Testis (tissue), 3 donors: ENCODE measurements around the gene CAMTA2. TPM values are rescaled to one million over a fixed set of nuclear protein-coding genes. Genes with fewer than 3 reads are reported as not detected.

Experiments
- DNase-seq: peaks from one replicate; pipeline ENCODE4 v3.0.0-alpha.2; 2019
- H3K27ac ChIP-seq, 2 donors: fragments of 200-600 bp; sonication (generic); one replicate each; pipeline ENCODE4 v1.5.1; 2019
- H3K27me3 ChIP-seq: fragments of 200-600 bp; sonication (generic); one replicate; pipeline ENCODE4 v1.5.1; 2019
- H3K36me3 ChIP-seq: fragments of 200-600 bp; sonication (generic); one replicate; pipeline ENCODE4 v1.5.1; 2017; ENCODE audit warnings: low read depth; ENCODE audit errors: missing control alignments
- H3K4me1 ChIP-seq: fragments of 200-600 bp; sonication (generic); one replicate; pipeline ENCODE4 v1.5.1; 2019
- H3K4me3 ChIP-seq, 2 donors: fragments of 200-600 bp; sonication (generic); one replicate each; pipeline ENCODE4 v1.5.1; 2017 to 2019
- H3K9me3 ChIP-seq: fragments of 200-600 bp; sonication (generic); one replicate; pipeline ENCODE4 v1.5.1; 2017
- POLR2A ChIP-seq: fragments of 450-650 bp; IDR thresholded peaks from one replicate; pipeline ENCODE4 v1.6.1; 2017; ENCODE audit warnings: antibody characterized with exemption, mild to moderate bottlenecking, moderate library complexity
- WGBS, 2 donors: methylation state at CpG; one replicate each; pipeline ENCODE4 v1.1.5; 2018; 5-methylcytosine and 5-hydroxymethylcytosine counted together
- intact Hi-C: fragments of 100-400 bp; cut with DNase I; formaldehyde crosslinking; loops from one replicate; pipeline ENCODE4 v1.15.1; 2023; ENCODE audit warnings: low total_unique reads
- polyA plus RNA-seq: library from polyadenylated mRNA; stranded (reverse); fragments of 350-450 nt; fragmentation: Illumina TruSeq; extraction: RNeasy Lipid Tissue Mini Kit (QIAGEN cat#74804); gene quantifications from one replicate; pipeline ENCODE4 v1.2.3, GENCODE V29; 2014; ENCODE audit warnings: low read depth, low replicate concordance; ENCODE audit not compliant: insufficient read depth
- total RNA-seq, 2 donors: library from RNA; depleted of rRNA; stranded (reverse); fragments of >200 nt; gene quantifications; one replicate each; pipeline ENCODE4 v1.2.3, GENCODE V29; 2016
- TF ChIP-seq, protein P1 (sequence below), 3 experiments: fragments of 450-650 bp in 2 of 3; fragments of 200-600 bp in 1 of 3; sonication (generic) in 1 of 3; IDR thresholded peaks; one replicate each; pipeline ENCODE4 v1.5.1; 2016 to 2019; ENCODE audit warnings: antibody characterized with exemption in 3 of 3, mild to moderate bottlenecking in 2 of 3, moderate library complexity in 1 of 3

The CAMTA2 gene
- total and polyA plus RNA-seq, 3 donors from 2014 or later = 22.4 to 59.3 (median 51.3) TPM

DNA sequence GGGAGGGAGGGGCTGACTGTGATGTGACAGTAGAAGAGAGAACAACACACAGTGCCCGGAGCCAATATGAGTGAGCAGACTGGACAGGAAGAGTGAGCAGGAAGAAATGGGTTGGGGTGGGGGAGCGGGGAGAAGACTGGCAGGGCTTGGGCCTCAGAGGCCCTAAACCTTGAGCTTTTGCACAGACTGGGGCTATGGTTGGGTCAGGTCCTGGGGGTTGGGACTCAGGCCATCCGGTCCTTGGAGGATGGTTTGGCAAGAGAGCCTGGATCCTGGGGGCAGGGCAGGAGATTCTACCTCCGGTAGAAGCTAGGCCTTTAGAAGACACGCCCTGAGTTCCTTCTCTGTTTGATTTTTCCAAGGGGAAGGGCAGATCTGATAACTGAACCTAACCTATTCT lies 1.1 kb downstream of the CAMTA2 start:
- TF ChIP-seq, protein P1, sequence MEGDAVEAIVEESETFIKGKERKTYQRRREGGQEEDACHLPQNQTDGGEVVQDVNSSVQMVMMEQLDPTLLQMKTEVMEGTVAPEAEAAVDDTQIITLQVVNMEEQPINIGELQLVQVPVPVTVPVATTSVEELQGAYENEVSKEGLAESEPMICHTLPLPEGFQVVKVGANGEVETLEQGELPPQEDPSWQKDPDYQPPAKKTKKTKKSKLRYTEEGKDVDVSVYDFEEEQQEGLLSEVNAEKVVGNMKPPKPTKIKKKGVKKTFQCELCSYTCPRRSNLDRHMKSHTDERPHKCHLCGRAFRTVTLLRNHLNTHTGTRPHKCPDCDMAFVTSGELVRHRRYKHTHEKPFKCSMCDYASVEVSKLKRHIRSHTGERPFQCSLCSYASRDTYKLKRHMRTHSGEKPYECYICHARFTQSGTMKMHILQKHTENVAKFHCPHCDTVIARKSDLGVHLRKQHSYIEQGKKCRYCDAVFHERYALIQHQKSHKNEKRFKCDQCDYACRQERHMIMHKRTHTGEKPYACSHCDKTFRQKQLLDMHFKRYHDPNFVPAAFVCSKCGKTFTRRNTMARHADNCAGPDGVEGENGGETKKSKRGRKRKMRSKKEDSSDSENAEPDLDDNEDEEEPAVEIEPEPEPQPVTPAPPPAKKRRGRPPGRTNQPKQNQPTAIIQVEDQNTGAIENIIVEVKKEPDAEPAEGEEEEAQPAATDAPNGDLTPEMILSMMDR (IDR thresholded peaks at IDR 0.05) = no peak
- no peak for TF ChIP-seq POLR2A
- Histone ChIP-seq H3K27me3 (no peaks in the 10 kb centered on the region), H3K4me3 (peak overlapping the region; percentile 79 to 84), H3K4me1 (peaks cover 20% of the 10 kb centered on the region), H3K9me3 (no peaks in the 10 kb centered on the region), H3K36me3 (no peaks in the 10 kb centered on the region), H3K27ac (peak overlapping the region; percentile 91 to 96)
- DNase-seq = no peak
- WGBS, 2 donors = 30 to 31% methylated on average over 5 of the region's 5 CpGs
- intact Hi-C loops = no loop called here

DNA sequence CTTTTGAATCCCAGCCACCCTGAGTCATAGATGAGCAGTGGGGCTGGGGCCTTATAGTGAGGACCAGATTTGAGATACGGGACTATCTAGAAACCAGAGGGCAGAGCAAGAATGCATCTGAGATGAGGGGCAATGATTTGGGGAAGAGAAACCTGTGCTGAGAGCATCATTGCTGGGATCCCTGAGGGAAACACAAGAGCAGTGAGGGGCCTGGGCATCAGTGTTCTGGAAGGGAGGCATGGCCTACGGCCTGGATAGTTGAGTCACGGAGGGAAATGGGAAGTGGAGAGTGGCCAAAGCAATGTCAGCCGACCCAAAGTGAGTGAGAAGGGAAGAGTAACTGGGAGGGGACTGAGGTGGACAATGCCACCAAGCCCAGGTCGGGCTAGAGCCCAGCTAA lies 5.2 kb downstream of the CAMTA2 start:
- DNase-seq = no peak
- peaks cover 11% of the 10 kb centered on the region for H3K4me1 ChIP-seq
- H3K27me3 ChIP-seq = no peaks in the 10 kb centered on the region
- WGBS, 2 donors = 63 to 82% methylated on average over 5 of the region's 5 CpGs
- no peak for TF ChIP-seq POLR2A
- TF ChIP-seq, protein P1 (IDR thresholded peaks at IDR 0.05) = no peak
- intact Hi-C loops = loop anchor here (5.0 kb wide), 1 partner anchor 80 kb away; no protein-coding TSS in a partner anchor
- no peaks in the 10 kb centered on the region for H3K9me3 ChIP-seq
- H3K36me3 ChIP-seq = no peaks in the 10 kb centered on the region
- H3K27ac ChIP-seq = no peak overlapping the region
- no peak overlapping the region for H3K4me3 ChIP-seq

DNA sequence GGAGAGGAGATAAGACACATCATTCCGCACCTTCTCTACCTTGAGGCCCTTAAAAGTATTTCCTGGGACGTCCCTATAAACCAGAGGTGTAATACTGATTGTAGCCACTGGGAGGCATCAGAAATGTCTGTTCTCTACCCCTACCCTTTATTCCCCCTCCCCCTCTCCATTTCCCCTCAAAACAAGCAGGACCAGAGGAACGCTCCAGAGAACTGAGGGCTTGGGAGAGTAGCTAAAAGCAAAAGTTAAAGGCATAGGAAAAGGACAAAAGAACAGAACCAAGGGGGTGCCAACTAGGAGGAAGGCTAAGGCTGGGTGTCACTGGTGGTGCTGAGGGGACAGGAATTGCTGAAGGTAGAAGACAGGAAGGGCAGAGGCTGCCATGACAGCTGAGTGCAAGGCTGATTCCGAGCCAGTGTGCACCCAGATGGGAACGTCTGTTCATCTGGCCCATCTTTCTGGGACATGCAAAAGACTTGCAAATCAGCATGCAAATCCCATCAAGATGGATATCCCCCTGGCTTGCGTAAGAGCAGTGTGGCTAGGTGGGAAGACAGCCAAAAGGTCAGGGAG lies 6.7 kb downstream of the CAMTA2 start:
- intact Hi-C loops = loop anchor here (5.0 kb wide), 1 partner anchor 82 kb away; no protein-coding TSS in a partner anchor
- no peak for DNase-seq

DNA sequence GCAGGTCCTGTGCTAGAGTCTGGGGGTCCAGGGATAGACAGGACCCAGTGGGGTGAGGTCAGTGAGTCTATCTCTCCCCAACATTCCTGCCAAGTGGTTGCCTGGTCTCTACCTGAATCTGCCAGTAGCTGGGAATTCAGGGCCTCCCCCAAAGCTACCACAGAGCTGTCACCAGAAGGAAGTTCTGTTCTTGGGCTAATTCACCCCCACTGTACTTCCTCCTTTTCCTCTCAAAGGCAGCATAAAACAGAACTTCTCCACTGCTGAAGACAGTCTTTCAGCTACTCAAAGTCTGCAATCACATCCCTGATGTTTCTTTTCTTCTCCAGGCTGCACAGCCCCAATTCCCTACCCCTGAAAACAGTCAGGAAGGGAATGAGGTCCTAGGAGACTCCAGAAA lies 8.7 kb downstream of the CAMTA2 start:
- H3K4me1 ChIP-seq = no peaks in the 10 kb centered on the region
- H3K9me3 ChIP-seq = no peaks in the 10 kb centered on the region
- H3K4me3 ChIP-seq = no peak overlapping the region
- intact Hi-C loops = no loop called here
- H3K27me3 ChIP-seq = no peaks in the 10 kb centered on the region
- TF ChIP-seq, protein P1 (IDR thresholded peaks at IDR 0.05) = no peak
- no peak for TF ChIP-seq POLR2A
- no peaks in the 10 kb centered on the region for H3K36me3 ChIP-seq
- DNase-seq = no peak
- H3K27ac ChIP-seq = no peak overlapping the region

More for the DNA sequence above, 6.7 kb downstream of the CAMTA2 start:
- TF ChIP-seq, protein P1 (IDR thresholded peaks at IDR 0.05) = peak; percentile 64 to 84 (median 65)
- TF ChIP-seq POLR2A = no peak
- Histone ChIP-seq H3K9me3 (no peaks in the 10 kb centered on the region), H3K27ac (no peak overlapping the region), H3K4me1 (no peaks in the 10 kb centered on the region), H3K4me3 (no peak overlapping the region), H3K27me3 (no peaks in the 10 kb centered on the region), H3K36me3 (no peaks in the 10 kb centered on the region)
- 45 to 57% methylated on average over 6 of the region's 6 CpGs for WGBS, 2 donors

DNA sequence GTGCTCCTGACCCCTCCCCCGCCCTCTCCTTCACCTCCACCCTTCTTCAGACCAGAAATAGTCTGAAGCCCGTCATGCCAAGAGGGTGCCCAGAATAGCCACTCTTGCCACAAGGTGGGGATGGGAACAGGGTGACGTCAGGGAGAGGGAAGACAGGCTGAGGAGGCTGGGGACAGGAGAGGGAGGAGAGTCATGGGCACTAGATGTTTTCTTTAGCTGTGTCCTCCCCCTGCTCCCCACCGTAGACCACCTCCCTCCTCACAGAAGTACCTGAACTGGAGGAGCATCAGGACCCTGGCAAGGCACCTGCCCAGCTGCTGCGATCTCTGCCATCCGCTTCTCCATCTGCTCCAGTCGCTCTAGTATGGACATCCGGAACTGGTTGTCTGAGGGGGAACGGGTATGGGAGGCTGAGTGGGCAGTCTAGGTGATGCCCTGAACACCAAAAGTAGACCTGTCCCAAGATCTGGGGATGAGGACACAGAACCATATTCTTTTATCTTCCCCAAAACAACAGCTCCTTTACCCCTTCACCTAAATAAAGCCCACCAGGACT lies 13.3 kb downstream of the CAMTA2 start:
- H3K4me3 ChIP-seq = no peak overlapping the region
- no peaks in the 10 kb centered on the region for H3K27me3 ChIP-seq
- no peaks in the 10 kb centered on the region for H3K4me1 ChIP-seq
- intact Hi-C loops = no loop called here
- H3K9me3 ChIP-seq = no peaks in the 10 kb centered on the region
- no peak for DNase-seq
- H3K27ac ChIP-seq = no peak overlapping the region
- TF ChIP-seq, protein P1 (IDR thresholded peaks at IDR 0.05) = no peak
- TF ChIP-seq POLR2A = no peak
- WGBS, 2 donors = 80 to 86% methylated on average over 4 to 9 of the region's 9 CpGs
- no peaks in the 10 kb centered on the region for H3K36me3 ChIP-seq
